NCI-H2029 treated with DMSO at 0.1 percent for 48 hours (cell line): ENCODE measurements around the gene OXGR1.

Source experiments
- DNase-seq: peaks from one replicate; lab custom pipeline; 2025; lab: John Stamatoyannopoulos, UW

OXGR1 gene

GRCh38 chr13:96963786-96964475 lies 30.3 kb downstream of the OXGR1 start:
- DNase-seq = no peak

GRCh38 chr13:96960379-96960778 lies 33.9 kb downstream of the OXGR1 start:
- DNase-seq = no peak

GRCh38 chr13:96958286-96958891 lies 35.9 kb downstream of the OXGR1 start:
- peak; percentile 5 for DNase-seq

GRCh38 chr13:96952595-96952994 lies 41.7 kb downstream of the OXGR1 start:
- DNase-seq = no peak

- no peak for DNase-seq
Measured at GRCh38 chr13:96948127-96948526, 46.1 kb downstream of the OXGR1 start.

GRCh38 chr13:96947343-96947910 lies 46.8 kb downstream of the OXGR1 start:
- no peak for DNase-seq

GRCh38 chr13:96946709-96947311 lies 47.5 kb downstream of the OXGR1 start:
- DNase-seq = no peak

GRCh38 chr13:96940961-96941360 lies 53.3 kb downstream of the OXGR1 start:
- DNase-seq = no peak

- no peak for DNase-seq
Measured at GRCh38 chr13:96935901-96936300, 58.4 kb downstream of the OXGR1 start.
